Colonic mucosa (tissue), 4 donors: ENCODE results near the gene SYNGAP1. TPM values are rescaled to one million over a fixed set of nuclear protein-coding genes. Genes with fewer than 3 reads are reported as not detected.
"Not testable (repeated sequence)": the region's sequence is repeated elsewhere in the genome, so short reads cannot be mapped to it uniquely, and the experiment has no call there.

Source experiments
- DNase-seq: peaks from one replicate; pipeline ENCODE4 v3.0.0-alpha.2; 2020
- H3K27ac ChIP-seq: fragments of 200-600 bp; one replicate; pipeline ENCODE4 v1.8.0; 2021
- H3K27me3 ChIP-seq: fragments of 200-600 bp; one replicate; pipeline ENCODE4 v1.8.0; 2021
- H3K36me3 ChIP-seq: fragments of 200-600 bp; one replicate; pipeline ENCODE4 v1.8.0; 2021
- H3K4me1 ChIP-seq: fragments of 200-600 bp; one replicate; pipeline ENCODE4 v1.8.0; 2021; ENCODE audit warnings: mild to moderate bottlenecking
- H3K4me3 ChIP-seq: fragments of 200-600 bp; one replicate; pipeline ENCODE4 v1.8.0; 2021
- H3K9ac ChIP-seq, 2 donors: one replicate each; pipeline ENCODE4 v1.7.0; 2013; ENCODE audit warnings: control low read depth in 2 of 2, low read depth in 2 of 2, low read length in 2 of 2
- H3K9me3 ChIP-seq: fragments of 200-600 bp; one replicate; pipeline ENCODE4 v1.8.0; 2021
- intact Hi-C: fragments of 100-400 bp; cut with DNase I; formaldehyde crosslinking; loops from one replicate; pipeline ENCODE4 v1.14.1; 2022
- total RNA-seq, 2 donors: library from RNA; stranded (reverse); fragmentation: NEBNext Ultra II Directional in 1 of 2; extraction: Animal tissue kit (Norgen Biotek cat#: 25700) in 1 of 2; gene quantifications; one replicate each; pipeline ENCODE4 v1.2.1, GENCODE V29; 2021
- TF ChIP-seq, protein P1 (sequence below): fragments of 200-600 bp; IDR thresholded peaks from one replicate; pipeline ENCODE4 v1.8.0; 2022; ENCODE audit warnings: antibody characterized with exemption, mild to moderate bottlenecking
- donor health status: healthy.
- donor health status: DM: no; HTN: no; CAD: no.
- donor health status: DM: no; HTN: no; CAD: no.

SYNGAP1 gene
- total RNA-seq, 2 donors from 2014 or later = 5.3 to 10.4 TPM

- H3K9me3 ChIP-seq = no peaks in the 10 kb centered on the region
- TF ChIP-seq, protein P1, sequence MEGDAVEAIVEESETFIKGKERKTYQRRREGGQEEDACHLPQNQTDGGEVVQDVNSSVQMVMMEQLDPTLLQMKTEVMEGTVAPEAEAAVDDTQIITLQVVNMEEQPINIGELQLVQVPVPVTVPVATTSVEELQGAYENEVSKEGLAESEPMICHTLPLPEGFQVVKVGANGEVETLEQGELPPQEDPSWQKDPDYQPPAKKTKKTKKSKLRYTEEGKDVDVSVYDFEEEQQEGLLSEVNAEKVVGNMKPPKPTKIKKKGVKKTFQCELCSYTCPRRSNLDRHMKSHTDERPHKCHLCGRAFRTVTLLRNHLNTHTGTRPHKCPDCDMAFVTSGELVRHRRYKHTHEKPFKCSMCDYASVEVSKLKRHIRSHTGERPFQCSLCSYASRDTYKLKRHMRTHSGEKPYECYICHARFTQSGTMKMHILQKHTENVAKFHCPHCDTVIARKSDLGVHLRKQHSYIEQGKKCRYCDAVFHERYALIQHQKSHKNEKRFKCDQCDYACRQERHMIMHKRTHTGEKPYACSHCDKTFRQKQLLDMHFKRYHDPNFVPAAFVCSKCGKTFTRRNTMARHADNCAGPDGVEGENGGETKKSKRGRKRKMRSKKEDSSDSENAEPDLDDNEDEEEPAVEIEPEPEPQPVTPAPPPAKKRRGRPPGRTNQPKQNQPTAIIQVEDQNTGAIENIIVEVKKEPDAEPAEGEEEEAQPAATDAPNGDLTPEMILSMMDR = no peak
- H3K9ac ChIP-seq = no peak overlapping the region
- intact Hi-C loops = no loop called here
- no peaks in the 10 kb centered on the region for H3K27me3 ChIP-seq
- no peaks in the 10 kb centered on the region for H3K36me3 ChIP-seq
- no peaks in the 10 kb centered on the region for H3K4me1 ChIP-seq
- H3K4me3 ChIP-seq = no peak overlapping the region
- H3K27ac ChIP-seq = no peak overlapping the region
- no peak for DNase-seq
Observed at GRCh38 chr6:33377171-33377570, 42.7 kb upstream of the SYNGAP1 start.

DNA sequence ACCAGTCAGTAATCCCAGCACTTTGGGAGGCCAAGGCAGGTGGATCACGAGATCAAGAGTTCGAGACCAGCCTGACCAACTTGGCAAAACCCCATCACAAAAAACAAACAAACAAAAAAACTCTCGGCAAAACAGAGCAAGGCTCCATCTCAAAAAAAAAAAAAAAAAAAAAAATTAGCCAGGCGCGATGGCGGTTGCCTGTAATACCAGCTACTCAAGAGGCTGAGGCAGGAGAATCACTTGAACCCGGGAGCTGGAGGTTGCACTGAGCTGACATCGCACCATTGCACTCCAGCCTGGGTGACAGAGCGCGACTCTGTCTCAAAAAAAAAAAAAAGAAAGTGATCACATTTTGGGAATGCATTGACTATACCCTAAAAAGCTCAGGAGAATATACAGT, 40.7 kb upstream of the SYNGAP1 start:
- H3K4me1 ChIP-seq, H3K27ac ChIP-seq, H3K36me3 ChIP-seq, H3K4me3 ChIP-seq, H3K27me3 ChIP-seq, intact Hi-C loops, H3K9ac ChIP-seq, DNase-seq, H3K9me3 ChIP-seq: not testable (repeated sequence)

DNA sequence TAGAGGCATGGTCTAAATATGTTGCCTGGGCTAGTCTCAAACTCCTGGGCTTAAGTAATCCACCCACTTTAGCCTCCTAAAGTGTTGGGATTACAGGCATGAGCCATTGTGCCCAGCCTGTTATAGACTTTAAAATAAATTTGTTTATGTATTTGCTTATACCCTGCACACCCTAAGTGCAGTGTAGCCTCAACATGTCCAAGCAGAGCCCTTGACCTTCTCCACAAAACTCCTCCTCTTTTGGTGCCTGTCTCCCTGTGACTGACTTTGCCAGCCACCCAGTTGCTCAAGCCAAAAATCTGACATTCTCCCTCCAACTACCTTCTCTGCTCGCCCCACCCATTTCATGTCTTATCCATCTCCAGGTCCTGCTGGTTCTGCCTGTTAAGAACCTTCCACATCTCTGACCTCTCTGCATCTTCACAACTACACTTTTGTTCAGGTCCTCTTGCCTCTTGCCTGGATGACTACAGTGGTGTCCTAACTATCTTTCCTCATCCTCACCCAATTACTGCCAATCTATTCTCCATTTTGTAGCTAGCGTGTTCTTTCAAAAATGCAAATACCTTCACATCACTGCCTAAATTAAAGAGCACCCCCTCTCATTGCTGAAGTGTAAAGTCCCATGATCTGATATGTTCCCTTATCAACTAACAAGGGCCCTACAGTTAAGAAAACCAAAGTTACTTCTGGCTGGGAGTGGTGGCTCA, 39.4 kb upstream of the SYNGAP1 start:
- intact Hi-C loops = no loop called here
- H3K4me1 ChIP-seq = no peaks in the 10 kb centered on the region
- H3K9me3 ChIP-seq = no peaks in the 10 kb centered on the region
- no peaks in the 10 kb centered on the region for H3K36me3 ChIP-seq
- DNase-seq = no peak
- no peak overlapping the region for H3K27ac ChIP-seq
- no peaks in the 10 kb centered on the region for H3K27me3 ChIP-seq
- H3K9ac ChIP-seq = no peak overlapping the region
- H3K4me3 ChIP-seq = no peak overlapping the region
- TF ChIP-seq, protein P1 = no peak

- H3K4me3 ChIP-seq = no peak overlapping the region
- H3K27ac ChIP-seq = no peak overlapping the region
- H3K27me3 ChIP-seq = no peaks in the 10 kb centered on the region
- H3K36me3 ChIP-seq = no peaks in the 10 kb centered on the region
- intact Hi-C loops = no loop called here
- DNase-seq = no peak
- H3K4me1 ChIP-seq = no peaks in the 10 kb centered on the region
- no peaks in the 10 kb centered on the region for H3K9me3 ChIP-seq
- H3K9ac ChIP-seq = no peak overlapping the region
- TF ChIP-seq, protein P1 = no peak
Observed at GRCh38 chr6:33383427-33384185, 36.3 kb upstream of the SYNGAP1 start.

DNA sequence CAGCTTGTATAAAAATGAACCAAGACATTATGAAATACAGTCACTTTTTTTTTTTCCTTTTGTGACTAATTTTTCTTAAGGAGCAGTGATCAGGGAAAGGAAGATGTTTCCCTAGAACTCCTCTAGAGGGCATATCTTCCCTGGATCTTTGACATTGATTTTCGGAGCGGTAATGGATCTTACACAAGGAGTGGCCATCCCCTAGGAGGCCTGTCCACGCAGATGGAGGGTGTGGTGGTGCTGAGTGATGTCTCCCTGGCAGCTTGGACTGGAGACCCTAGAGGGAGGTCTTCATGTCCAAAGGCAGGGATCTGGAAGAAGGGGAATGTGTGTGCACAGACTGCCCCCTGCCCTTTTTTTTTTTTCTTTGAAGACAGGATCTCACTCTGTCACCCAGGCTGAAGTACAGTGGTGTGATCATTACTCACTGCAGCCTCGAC, 35.3 kb upstream of the SYNGAP1 start:
- H3K4me1 ChIP-seq = no peaks in the 10 kb centered on the region
- no peak overlapping the region for H3K27ac ChIP-seq
- H3K9me3 ChIP-seq = no peaks in the 10 kb centered on the region
- H3K36me3 ChIP-seq = no peaks in the 10 kb centered on the region
- intact Hi-C loops = no loop called here
- DNase-seq = no peak
- H3K4me3 ChIP-seq = no peak overlapping the region
- no peaks in the 10 kb centered on the region for H3K27me3 ChIP-seq
- TF ChIP-seq, protein P1 = peak; percentile 19
- no peak overlapping the region for H3K9ac ChIP-seq

GRCh38 chr6:33390173-33390572, 29.7 kb upstream of the SYNGAP1 start:
- Histone ChIP-seq H3K9me3 (no peaks in the 10 kb centered on the region), H3K4me1 (peaks cover 6% of the 10 kb centered on the region), H3K36me3 (no peaks in the 10 kb centered on the region), H3K4me3 (no peak overlapping the region), H3K27me3 (no peaks in the 10 kb centered on the region), H3K9ac (no peak overlapping the region), H3K27ac (no peak overlapping the region)
- no peak for DNase-seq
- intact Hi-C loops = no loop called here
- TF ChIP-seq, protein P1 = no peak
